Body of pancreas (tissue), 4 donors: ENCODE measurements around the gene CST4.

ENCODE experiments used
- POLR2A ChIP-seq, 3 donors: fragments of 450-650 bp; IDR thresholded peaks; one replicate each; pipeline ENCODE4 v1.6.1; 2016; ENCODE audit warnings: antibody characterized with exemption in 3 of 3, mild to moderate bottlenecking in 2 of 3
- TF ChIP-seq, protein P1 (sequence below), 7 experiments: fragments of 450-650 bp in 4 of 7; fragments of 200-600 bp in 3 of 7; sonication (generic) in 3 of 7; IDR thresholded peaks; one replicate each; pipeline ENCODE4 v1.5.1; 2016 to 2019; ENCODE audit warnings: antibody characterized with exemption in 7 of 7

DNA sequence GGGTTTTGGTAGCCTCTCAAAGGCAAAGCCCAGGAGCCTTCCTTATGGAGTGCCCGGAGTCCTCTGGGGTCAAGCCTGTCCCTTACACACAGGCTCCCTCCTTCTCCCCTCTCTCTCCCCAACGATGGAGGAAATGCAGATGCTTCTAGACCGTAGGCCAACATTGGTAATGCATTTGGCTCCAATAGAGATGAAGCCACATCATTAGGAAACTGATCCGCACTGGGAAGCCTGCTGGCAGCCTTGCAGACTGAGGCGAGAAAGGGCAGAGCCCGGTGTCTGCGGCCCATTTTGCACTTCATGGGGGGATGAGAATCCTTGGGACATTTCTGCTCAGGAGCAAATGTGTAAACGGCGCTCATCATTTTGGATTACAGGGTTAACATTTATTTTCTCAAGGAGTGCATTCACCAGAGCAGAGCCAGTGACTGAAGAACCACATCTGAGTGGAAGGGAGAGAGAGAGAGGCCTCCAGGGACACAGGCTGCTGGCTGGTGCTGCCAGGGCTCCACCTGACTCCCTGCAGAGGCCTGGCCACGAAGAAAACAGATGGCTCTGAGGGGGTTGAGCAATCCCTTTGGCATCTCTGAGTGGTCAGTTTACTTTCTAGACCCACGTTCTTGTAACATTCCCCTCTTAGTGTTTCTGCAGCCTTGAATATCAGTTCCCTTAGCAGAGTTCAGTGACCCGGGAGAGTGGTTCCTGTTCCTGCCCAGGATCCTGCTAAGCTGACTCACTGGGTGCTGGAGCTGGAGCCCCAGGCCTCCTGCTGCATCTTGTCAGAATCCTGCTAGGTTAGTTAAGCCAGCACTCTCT is 46.7 kb downstream of the CST4 start:
- TF ChIP-seq, protein P1, sequence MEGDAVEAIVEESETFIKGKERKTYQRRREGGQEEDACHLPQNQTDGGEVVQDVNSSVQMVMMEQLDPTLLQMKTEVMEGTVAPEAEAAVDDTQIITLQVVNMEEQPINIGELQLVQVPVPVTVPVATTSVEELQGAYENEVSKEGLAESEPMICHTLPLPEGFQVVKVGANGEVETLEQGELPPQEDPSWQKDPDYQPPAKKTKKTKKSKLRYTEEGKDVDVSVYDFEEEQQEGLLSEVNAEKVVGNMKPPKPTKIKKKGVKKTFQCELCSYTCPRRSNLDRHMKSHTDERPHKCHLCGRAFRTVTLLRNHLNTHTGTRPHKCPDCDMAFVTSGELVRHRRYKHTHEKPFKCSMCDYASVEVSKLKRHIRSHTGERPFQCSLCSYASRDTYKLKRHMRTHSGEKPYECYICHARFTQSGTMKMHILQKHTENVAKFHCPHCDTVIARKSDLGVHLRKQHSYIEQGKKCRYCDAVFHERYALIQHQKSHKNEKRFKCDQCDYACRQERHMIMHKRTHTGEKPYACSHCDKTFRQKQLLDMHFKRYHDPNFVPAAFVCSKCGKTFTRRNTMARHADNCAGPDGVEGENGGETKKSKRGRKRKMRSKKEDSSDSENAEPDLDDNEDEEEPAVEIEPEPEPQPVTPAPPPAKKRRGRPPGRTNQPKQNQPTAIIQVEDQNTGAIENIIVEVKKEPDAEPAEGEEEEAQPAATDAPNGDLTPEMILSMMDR (IDR thresholded peaks at IDR 0.05): no peak
- TF ChIP-seq POLR2A (IDR thresholded peaks at IDR 0.05): no peak
